Uterine smooth muscle cell (primary cell): ENCODE results near the gene P2RY14. TPM values are rescaled to one million over a fixed set of nuclear protein-coding genes. Genes with fewer than 3 reads are reported as not detected.

ENCODE experiments used
- total RNA-seq: library from RNA; depleted of rRNA; stranded (reverse); fragments of >200 nt; gene quantifications from 2 replicates; pipeline ENCODE4 v1.2.3, GENCODE V29; 2014

P2RY14 gene
- total RNA-seq: not detected in 2 replicates

DNA sequence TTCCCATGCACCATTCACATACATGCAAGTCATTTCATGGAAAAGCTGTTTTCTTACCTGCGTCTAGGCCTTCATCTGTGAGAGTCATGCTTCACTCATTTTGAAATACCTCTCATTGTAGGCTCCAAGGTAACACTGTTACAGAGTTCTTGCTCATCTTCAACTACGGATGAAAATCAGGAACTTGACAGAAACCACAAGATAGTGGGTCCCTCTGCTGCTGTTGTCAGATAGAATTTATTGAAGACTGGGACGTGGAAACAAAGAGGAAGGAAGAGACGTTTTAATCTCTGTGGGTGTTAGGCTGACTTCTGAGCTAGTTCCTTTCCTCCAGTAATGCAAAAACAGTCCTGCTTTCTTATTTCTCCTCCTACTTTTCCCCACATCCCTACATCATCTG, at the start of gene P2RY14:
Gene P2RY14 (minus strand): TSS at position 313 of the 400 bp plus-strand sequence. CDS start 64,226 bp downstream, outside the sequence.

DNA sequence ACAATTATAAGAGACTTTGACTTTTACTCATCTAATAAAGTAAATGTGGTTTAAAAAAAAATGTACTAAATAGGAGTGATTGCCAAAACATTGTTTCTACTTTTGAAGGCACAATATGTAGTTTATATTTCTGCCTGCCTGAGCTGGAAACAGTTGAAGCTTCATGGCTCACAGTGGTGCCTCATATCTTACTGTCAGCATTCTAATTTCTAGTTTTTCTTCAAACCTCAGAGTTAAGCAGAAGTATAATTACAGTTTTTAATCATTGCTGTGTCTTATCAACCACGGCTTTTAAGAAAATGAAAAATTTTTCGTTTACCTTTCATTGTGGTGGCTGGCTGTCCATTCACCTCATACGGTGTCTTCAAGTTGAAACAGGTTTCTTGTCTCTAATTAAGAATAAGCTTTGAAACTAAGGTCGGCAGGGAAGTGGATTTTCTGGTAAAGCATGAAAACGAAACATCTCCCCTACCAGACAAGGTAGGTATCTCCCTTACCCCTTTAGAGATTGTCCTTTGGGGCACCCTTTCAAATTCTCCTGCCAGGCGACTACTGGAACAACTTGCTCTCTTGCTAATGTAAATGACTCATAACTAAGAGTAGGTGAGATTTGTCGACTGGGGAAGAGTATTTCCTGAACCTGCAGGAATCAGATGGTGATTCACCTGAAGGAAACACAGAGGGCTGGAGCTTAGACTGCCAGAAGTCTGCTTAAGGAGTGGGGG, 38.1 kb upstream of the P2RY14 start, which contains the start of gene GPR87:
Gene GPR87 (minus strand): TSS at position 554 of the 725 bp plus-strand sequence. CDS start 16,720 bp downstream, outside the sequence.

DNA sequence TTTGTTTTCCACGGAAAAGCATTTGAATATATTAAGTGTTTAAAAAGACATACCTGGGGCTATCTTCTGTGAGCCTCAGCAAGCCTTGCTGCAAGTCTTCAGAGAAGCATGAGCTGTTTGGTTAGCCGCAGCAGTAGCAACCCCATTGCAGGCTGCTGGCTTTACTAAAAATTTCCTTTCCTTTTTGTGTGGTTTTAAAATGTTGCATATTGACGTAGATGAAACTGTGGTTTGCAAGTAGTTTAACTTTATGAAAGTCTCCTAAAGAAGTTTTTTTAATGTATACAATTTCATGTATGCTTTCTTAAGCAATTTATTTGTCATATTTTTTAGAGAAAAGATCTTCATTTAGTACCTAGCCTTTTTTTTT, 75.3 kb downstream of the P2RY14 start, which contains the start of gene GPR171:
Gene GPR171 (minus strand): TSS at position 166 of the 370 bp plus-strand sequence. CDS start 3,830 bp downstream, outside the sequence.

Other genes with a start within 250 kb of the P2RY14 start
- 0.25 and 0.33 TPM in 2 replicates for gene MED12L, start 192.9 kb downstream of the P2RY14 start, total RNA-seq
- gene GPR171, start 75.3 kb downstream of the P2RY14 start, total RNA-seq: not detected in 2 replicates
- gene GPR87, start 38.3 kb upstream of the P2RY14 start, total RNA-seq: not detected in 2 replicates
- not detected in 2 replicates for gene P2RY13, start 51.0 kb upstream of the P2RY14 start, total RNA-seq
- 0.11 and 0.12 TPM in 2 replicates for gene P2RY12, start 106.2 kb upstream of the P2RY14 start, total RNA-seq
- gene IGSF10, start 182.5 kb upstream of the P2RY14 start, total RNA-seq: 0.33 and 0.37 TPM in 2 replicates